HG02970 (cell line): ENCODE measurements around the gene TPX2.
"Not testable (repeated sequence)": the region's sequence is repeated elsewhere in the genome, so short reads cannot be mapped to it uniquely, and the experiment has no call there.

Source experiments
- ATAC-seq: cut with Tn5 transposase; IDR thresholded peaks from one replicate; pipeline ENCODE4 v1.9.1; 2021; ENCODE audit warnings: mild to moderate bottlenecking, moderate library complexity, moderate number of reproducible peaks; ENCODE audit not compliant: unreplicated experiment, low FRiP score

Gene TPX2

GRCh38 chr20:31828016-31828415 is 88.9 kb downstream of the TPX2 start:
- not testable (repeated sequence) for ATAC-seq

DNA sequence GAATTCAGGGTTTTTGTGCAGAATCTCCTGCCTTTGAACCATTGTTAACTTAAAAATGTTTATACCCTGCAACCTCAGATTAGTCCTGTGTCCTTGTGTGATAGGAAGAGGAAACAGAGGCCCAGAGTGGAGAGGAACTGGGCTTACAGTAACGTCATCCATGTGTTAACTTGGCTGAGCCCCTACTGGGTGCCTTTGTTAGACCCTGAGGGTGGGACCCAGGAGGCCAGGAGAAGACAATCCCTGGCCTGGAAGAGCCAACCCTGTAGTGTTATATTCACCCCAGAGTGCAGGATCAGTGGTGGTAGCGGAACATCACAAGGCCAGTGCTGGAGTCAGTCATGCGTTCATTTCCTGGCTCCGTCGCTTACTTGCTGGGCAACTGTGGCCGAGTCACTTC is 90.6 kb downstream of the TPX2 start:
- ATAC-seq = no peak

GRCh38 chr20:31830406-31830981 is 91.4 kb downstream of the TPX2 start:
- ATAC-seq = no peak

GRCh38 chr20:31831211-31831610 is 92.1 kb downstream of the TPX2 start:
- no peak for ATAC-seq

- no peak for ATAC-seq
Observed at GRCh38 chr20:31831771-31832306, 92.7 kb downstream of the TPX2 start.

GRCh38 chr20:31833130-31833930 is 94.2 kb downstream of the TPX2 start:
- no peak for ATAC-seq

- ATAC-seq = no peak
Observed at GRCh38 chr20:31833931-31834521, 94.9 kb downstream of the TPX2 start.

GRCh38 chr20:31835554-31835953 is 96.5 kb downstream of the TPX2 start:
- no peak for ATAC-seq

DNA sequence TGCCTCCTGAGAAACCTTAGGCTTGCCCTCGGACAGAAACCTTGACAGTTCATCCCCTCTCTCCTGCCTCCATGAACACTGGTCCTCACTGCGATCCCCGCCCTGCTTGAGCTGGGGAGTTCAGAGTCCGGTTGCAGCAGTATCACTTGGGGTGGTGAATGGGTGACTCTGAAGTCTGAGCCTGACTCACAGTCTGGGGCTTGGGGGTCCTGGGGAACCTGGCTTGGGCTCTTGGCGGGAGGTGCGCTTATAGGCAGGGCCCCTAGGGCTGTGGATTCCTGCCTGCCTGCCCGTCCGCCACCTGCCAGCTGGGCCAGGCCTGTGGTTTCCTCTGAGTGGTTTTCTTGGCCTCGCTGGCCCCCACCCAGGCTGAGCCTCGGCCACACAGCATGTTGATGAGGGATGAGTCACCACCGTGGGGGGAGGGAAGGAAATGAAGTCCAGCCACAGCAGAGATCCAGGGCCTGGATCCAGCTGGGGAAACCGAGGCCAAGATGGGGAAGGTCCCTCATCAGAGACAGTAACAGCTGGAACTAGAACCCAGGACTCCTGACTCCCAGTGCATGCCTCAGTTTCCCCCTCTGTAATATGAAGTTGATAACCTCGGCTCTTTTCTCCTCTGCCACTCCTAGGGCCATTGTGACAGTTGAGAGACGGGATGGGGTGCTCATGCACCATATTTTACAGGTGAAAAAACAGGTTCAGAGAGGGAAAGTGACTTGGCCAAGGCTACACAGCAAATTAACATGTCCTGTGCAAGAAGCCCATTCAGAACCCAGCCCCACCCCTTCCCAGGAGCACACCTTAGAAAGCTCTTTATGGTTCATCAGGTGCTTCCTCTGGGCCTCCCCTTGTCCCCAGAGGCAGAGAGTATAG is 97.1 kb downstream of the TPX2 start:
- ATAC-seq = no peak

- ATAC-seq = no peak
Observed at GRCh38 chr20:31836853-31837608, 97.9 kb downstream of the TPX2 start.

- no peak for ATAC-seq
Observed at GRCh38 chr20:31837896-31838397, 98.9 kb downstream of the TPX2 start.

DNA sequence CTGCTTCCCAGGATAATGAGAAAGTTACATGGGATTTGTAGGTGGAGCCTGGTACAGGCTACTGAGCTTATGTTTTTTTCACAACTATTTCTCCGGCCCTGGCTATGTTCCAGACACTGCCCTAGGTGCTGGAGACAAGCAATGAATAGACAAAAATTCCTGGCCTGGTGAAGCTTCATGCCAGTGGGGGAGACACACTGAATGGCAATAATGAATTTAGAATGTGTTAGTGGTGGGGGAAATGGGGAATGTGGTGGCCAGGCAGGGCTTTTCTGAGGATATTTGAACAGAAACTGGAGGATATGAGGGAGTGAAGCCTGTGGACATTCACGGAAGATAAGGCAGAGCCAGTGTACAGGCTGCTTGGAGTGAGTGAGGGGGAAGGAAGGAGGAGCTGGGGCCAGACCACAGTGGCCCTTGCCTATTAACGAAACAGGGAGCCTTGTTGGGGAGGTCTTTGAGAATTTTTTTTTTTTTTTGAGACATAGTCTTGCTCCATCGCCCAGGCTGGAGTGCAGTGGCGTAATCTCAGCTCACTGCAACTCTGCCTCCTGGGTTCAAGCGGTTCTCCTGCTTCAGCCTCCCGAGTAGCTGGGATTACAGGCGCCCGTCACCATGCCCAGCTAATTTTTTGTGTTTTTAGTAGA is 99.7 kb downstream of the TPX2 start:
- ATAC-seq = no peak

DNA sequence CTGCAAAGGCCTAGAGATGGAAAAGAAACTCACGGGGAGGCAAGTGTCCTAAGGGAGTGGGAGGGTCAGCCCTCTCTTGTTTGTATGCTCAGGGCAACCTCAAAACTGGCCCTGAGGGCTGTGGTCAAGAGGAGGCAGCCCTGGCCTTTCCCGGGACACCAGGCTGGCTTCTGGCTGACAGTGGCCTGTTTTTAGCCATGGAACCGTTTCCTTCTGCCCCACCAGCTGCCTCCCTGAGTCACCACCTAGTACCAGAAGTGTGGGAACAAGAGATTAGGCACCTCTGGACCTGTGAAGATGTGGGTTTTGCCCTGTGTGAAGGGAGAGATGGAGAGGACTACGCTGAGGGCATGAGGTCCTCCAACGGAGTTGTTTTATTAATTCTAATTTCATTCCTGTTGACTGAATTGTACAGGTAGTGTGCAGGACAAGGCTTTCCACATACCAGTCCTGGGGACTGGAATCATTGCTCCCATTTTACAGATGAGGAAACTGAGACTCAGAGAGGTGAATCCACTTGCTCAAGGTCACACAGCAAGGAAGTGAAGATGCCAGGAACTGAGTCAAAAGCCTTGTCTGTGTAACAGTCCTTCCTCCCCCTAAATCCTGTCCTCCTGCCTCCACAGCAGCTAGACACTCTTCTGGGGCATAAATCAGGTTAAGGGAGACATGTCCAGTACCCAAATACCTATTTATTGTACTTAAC is 100.8 kb downstream of the TPX2 start:
- ATAC-seq = no peak

DNA sequence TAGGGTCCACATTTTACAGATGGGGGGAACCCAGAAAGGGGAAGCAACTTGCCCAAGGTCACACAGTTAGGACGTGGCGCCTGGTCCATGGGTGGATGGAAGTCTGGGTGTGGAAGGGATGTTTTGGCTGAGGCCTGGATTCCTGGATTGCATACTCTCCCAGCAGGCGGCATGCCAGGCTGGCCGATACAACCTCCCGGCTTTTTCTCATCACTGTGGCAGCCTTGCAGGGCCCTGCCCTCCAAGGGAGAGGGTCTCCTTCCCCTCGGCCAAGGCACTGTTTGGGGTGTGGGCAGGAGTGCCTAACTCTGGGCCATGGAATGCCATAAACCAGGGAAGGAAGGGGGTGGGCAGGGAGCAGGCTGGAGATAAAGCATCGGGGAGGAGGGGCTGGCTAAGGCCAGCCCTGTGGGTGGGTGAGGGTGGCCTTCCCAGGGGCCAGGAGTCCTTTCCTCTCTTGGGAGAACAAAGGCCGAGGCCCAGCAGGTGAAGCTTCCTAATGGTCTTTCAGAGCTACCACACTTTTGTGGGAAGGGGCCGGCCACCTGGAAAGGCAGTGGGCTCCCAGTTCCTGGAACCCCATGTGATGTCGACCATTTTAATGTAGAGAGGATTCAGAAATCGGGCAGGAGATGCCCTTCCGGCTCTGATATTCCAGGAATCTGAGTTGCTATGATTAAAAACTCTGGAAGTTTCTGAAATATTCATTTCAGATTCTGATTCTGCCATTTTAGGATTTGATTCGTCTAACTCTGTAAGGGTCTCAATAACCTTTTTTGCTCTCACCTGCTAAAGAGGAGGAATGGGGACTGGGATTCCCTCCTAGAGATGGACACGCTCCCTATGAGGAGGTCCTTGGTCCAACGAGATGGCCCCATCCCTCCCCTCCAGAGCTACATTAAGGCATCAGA is 102.1 kb downstream of the TPX2 start:
- ATAC-seq = no peak

GRCh38 chr20:31841928-31842327 is 102.8 kb downstream of the TPX2 start:
- no peak for ATAC-seq

DNA sequence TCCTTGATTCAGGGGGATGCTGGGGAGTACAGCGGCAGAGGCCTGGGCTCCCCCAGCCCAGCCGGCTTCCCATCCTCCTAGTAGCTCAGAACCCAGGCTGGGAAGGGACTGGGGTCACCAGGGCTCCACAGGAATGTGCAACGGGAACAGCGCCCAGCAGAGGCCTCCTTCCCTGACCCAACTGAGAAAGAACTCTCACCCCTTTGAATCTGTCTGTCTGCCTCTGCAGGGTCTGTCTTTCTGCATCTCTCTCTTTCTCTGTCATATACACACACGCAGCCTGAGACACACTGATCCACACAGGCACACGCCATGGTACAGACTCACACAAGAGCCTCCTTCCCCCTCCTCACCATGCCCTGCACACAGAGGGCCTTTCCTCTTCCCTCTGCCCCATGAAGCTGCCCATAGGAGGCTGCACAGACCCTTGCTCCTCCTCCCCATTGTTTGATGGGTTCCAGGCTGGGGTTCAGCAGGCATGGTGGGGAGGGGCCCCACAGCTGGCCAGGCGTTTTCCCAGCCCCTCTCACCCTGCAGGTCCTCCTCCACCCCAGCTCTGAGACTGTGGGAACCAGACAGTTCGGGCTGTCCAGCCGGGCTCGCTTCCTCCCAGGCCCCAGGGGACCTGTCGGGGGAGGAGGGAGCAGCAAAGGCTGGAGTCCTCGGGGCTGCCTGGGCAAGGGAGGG is 103.5 kb downstream of the TPX2 start:
- ATAC-seq = no peak

DNA sequence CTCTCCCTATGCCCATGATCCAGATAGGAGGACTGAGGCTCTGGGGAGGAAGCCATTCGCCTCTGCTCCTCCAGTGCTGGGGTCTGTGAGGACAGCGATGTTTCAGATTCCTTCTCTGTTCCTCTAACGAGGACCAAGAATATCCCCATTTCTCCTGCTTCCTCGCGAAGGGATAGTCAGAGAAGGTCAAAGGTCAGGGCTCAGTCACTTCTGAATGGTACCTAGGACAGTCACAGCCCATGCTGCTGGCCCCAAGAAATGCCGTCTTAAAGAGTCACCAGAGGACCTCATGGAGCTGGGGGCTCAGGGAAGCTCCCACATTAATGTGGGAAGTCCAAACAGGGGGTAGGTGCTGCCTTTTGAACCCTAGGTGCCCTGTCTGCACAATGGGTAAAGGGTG is 104.2 kb downstream of the TPX2 start:
- ATAC-seq = no peak
